Measurements from ENCODE around the gene CREBL2. TPM values are rescaled to one million over a fixed set of nuclear protein-coding genes. Genes with fewer than 3 reads are reported as not detected.

Gene CREBL2
- total RNA-seq, 1 donor from 2014 or later = 11.4 TPM

DNA sequence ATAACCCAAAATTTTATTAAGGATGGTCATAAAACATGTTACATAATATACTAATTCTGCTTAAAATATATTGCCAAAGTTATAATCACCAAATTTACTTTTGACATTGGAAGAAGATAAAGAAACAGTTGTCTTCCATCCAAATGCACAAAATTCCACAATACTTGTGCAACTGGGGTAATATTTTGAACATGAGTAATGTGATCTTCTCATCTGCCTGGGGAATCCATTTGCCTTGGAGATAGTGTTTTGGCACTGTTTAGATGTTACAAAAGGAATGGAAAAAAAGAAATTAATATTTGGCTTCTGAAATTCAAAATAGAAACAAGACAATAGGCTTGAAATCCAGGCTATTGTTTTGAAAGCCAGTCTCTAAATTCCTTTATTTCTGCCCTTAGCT is 75.2 kb downstream of the CREBL2 start:
- Mint-ChIP-seq H3K4me3 (no peak overlapping the region), H3K4me1 (peaks cover 46% of the 10 kb centered on the region)
- TF ChIP-seq, protein P1, sequence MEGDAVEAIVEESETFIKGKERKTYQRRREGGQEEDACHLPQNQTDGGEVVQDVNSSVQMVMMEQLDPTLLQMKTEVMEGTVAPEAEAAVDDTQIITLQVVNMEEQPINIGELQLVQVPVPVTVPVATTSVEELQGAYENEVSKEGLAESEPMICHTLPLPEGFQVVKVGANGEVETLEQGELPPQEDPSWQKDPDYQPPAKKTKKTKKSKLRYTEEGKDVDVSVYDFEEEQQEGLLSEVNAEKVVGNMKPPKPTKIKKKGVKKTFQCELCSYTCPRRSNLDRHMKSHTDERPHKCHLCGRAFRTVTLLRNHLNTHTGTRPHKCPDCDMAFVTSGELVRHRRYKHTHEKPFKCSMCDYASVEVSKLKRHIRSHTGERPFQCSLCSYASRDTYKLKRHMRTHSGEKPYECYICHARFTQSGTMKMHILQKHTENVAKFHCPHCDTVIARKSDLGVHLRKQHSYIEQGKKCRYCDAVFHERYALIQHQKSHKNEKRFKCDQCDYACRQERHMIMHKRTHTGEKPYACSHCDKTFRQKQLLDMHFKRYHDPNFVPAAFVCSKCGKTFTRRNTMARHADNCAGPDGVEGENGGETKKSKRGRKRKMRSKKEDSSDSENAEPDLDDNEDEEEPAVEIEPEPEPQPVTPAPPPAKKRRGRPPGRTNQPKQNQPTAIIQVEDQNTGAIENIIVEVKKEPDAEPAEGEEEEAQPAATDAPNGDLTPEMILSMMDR (conservative IDR thresholded peaks at IDR 0.05) = no peak

DNA sequence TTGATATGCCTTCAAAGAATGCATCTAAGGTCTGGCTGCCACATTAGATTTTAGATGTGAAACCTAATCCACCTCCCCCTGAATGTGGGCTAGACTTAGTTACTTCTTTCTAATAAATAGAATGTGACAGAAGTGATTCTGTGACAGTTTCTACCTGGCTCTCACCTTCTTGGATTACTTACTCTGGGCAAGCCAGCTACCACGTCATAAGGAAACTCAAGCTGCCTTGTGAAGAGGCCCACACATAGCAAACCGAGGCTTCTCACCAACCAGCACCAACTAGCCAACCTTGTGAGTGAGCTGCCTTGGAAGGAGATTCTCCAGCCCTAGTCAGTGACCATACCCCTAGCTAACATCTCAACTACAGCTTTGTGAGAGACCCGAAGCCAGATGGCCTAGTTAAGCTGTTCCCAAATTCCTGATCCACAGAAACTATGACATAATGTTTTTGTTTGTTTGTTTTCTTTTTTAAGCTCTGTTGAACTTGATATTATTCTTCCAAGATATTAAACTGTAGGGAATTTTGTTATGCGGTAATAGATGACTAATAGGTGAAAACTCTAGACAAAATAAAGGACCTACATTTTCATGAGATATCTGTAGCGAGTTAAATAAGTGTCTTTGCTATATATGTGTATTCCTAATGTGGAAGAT is 78.1 kb downstream of the CREBL2 start:
- no peaks in the 10 kb centered on the region for H3K9me3 Mint-ChIP-seq
- TF ChIP-seq, protein P1 (conservative IDR thresholded peaks at IDR 0.05) = no peak
- DNase-seq (ENCODE audit: low read depth, low spot score) = no peak
- H3K36me3 Mint-ChIP-seq (ENCODE audit: low read depth) = no peaks in the 10 kb centered on the region
- no peak overlapping the region for H3K4me3 Mint-ChIP-seq
- no peaks in the 10 kb centered on the region for H3K27me3 Mint-ChIP-seq (ENCODE audit: low read depth)
- H3K4me1 Mint-ChIP-seq = peaks cover 19% of the 10 kb centered on the region
- no peak overlapping the region for H3K27ac Mint-ChIP-seq (ENCODE audit: unreplicated experiment)

More for the DNA sequence above, 75.2 kb downstream of the CREBL2 start:
- Mint-ChIP-seq H3K36me3 (ENCODE audit: low read depth) (no peaks in the 10 kb centered on the region), H3K27me3 (ENCODE audit: low read depth) (no peaks in the 10 kb centered on the region), H3K27ac (ENCODE audit: unreplicated experiment) (no peak overlapping the region), H3K9me3 (no peaks in the 10 kb centered on the region)
- DNase-seq (ENCODE audit: low read depth, low spot score) = no peak

DNA sequence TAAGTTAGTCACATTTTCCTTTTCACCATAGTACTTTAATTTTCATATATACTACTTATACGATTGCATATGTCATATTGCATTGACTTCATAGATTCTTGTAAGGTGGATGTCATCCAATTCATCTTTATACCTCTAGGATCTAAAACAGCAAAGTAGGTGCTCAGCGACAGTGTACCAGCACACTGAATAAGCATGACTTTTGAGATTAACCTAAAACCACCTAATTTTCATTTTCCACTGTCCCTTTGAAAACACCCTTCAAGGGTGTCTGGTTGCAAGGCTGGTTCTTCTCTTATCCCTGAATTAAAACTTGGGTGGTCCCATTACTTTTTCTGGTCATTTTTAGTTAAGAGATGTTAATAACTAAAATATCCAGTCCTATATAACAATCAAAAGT is 79.9 kb downstream of the CREBL2 start:
- peaks cover under 1% of the 10 kb centered on the region for H3K27me3 Mint-ChIP-seq (ENCODE audit: low read depth)
- no peak overlapping the region for H3K27ac Mint-ChIP-seq (ENCODE audit: unreplicated experiment)
- H3K4me3 Mint-ChIP-seq = no peak overlapping the region
- no peaks in the 10 kb centered on the region for H3K36me3 Mint-ChIP-seq (ENCODE audit: low read depth)
- peaks cover 9% of the 10 kb centered on the region for H3K4me1 Mint-ChIP-seq
- TF ChIP-seq, protein P1 (conservative IDR thresholded peaks at IDR 0.05) = no peak
- no peak for DNase-seq (ENCODE audit: low read depth, low spot score)
- no peaks in the 10 kb centered on the region for H3K9me3 Mint-ChIP-seq

DNA sequence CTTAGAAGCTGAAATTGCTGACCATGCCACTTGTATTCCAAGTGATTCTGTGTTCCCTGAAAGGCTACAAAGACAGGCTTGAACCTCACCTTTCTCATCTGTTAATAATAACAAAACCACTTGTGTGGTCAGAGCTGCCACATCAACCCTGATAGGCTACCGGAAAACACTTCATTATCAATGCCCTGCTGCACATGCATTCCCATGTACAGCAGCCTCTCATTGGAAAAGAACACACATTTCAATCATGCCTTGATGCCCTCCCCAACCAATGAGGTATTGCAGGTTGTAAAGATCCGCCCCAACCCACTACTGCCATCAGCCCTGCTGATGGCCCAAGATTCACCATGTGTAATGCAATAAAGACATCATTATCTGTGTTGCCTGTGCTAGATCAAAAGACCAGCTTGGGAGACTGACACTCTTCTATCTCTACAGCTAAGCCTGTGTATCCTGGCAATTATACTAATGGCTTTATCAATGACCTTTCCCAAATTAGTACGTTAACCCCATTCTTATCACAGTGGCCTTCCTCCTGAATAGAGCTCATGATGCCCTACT is 81.5 kb downstream of the CREBL2 start:
- TF ChIP-seq, protein P1 (conservative IDR thresholded peaks at IDR 0.05) = no peak
- Mint-ChIP-seq H3K27ac (ENCODE audit: unreplicated experiment) (no peak overlapping the region), H3K36me3 (ENCODE audit: low read depth) (no peaks in the 10 kb centered on the region), H3K9me3 (no peaks in the 10 kb centered on the region), H3K4me3 (peak overlapping the region; percentile 22), H3K27me3 (ENCODE audit: low read depth) (peaks cover 14% of the 10 kb centered on the region), H3K4me1 (peaks cover 15% of the 10 kb centered on the region)
- DNase-seq (ENCODE audit: low read depth, low spot score) = no peak

Other genes starting within 250 kb of the CREBL2 start
- gene DUSP16, start 49.0 kb upstream of the CREBL2 start, total RNA-seq = 30.8 and 32.0 TPM in 2 replicates
- gene GPR19, start 84.3 kb downstream of the CREBL2 start, total RNA-seq = 19.1 and 21.8 TPM in 2 replicates
- gene CDKN1B, start 105.5 kb downstream of the CREBL2 start, total RNA-seq = 47.9 and 52.5 TPM in 2 replicates
- 4.8 and 6.0 TPM in 2 replicates for gene APOLD1, start 173.8 kb downstream of the CREBL2 start, total RNA-seq
- gene DDX47, start 201.5 kb downstream of the CREBL2 start, total RNA-seq = 69.3 and 70.9 TPM in 2 replicates

Data from neural crest cell (in vitro differentiated cells).